ENCODE data around the gene TRAPPC1.

DNA sequence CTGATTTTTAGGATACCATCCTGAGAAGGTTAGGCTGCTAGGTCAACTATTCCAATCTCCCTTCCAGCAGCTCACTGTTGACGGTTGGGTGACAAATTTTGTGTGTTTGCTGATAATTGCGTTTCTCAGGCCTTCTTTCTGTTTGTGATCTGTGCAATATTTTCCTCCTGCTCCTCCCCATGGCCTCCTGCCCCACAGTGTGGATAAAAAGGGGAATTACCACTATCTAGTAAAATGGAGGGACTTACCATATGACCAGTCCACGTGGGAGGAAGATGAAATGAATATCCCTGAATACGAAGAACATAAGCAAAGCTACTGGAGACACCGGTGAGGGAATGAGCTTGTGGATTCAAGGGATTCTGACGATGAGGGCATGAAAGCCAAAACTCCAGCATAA, 34.0 kb downstream of the TRAPPC1 start:
- TF ChIP-seq POLR2AphosphoS5 (IDR thresholded peaks at IDR 0.05; ENCODE audit: borderline replicate concordance, low read depth, low read length) (no peak), EZH2 (IDR thresholded peaks at IDR 0.05) (no peak), FOXP2 (optimal IDR thresholded peaks at IDR 0.05; ENCODE audit: control extremely low read depth, extremely low read length, insufficient read depth) (no peak)
